Testis (tissue), 2 donors: Measurements from ENCODE around the gene PPP1R14C.

ENCODE experiments used
- POLR2A ChIP-seq: fragments of 450-650 bp; IDR thresholded peaks from one replicate; pipeline ENCODE4 v1.6.1; 2017; ENCODE audit warnings: antibody characterized with exemption, mild to moderate bottlenecking, moderate library complexity
- TF ChIP-seq, protein P1 (sequence below), 3 experiments: fragments of 450-650 bp in 2 of 3; fragments of 200-600 bp in 1 of 3; sonication (generic) in 1 of 3; IDR thresholded peaks; one replicate each; pipeline ENCODE4 v1.5.1; 2016 to 2019; ENCODE audit warnings: antibody characterized with exemption in 3 of 3, mild to moderate bottlenecking in 2 of 3, moderate library complexity in 1 of 3

DNA sequence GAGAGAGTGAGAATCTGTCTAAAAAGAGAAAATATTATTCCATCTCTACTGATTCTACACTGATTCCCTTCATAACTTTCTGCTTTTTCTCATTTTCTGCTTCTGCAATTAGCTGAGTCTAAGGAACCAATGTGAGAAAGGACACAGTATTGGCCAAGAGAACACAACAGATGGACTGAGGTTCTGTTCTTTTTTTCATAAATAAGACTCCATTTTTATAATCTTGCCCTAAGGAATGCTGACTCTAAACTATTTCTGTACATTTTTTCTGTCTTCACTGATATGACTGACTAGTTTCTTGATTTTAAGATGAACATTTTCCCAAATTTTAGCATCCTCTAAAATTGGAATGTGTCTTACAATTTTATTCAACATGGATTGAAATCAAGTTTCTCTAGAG is 138.9 kb downstream of the PPP1R14C start:
- TF ChIP-seq, protein P1, sequence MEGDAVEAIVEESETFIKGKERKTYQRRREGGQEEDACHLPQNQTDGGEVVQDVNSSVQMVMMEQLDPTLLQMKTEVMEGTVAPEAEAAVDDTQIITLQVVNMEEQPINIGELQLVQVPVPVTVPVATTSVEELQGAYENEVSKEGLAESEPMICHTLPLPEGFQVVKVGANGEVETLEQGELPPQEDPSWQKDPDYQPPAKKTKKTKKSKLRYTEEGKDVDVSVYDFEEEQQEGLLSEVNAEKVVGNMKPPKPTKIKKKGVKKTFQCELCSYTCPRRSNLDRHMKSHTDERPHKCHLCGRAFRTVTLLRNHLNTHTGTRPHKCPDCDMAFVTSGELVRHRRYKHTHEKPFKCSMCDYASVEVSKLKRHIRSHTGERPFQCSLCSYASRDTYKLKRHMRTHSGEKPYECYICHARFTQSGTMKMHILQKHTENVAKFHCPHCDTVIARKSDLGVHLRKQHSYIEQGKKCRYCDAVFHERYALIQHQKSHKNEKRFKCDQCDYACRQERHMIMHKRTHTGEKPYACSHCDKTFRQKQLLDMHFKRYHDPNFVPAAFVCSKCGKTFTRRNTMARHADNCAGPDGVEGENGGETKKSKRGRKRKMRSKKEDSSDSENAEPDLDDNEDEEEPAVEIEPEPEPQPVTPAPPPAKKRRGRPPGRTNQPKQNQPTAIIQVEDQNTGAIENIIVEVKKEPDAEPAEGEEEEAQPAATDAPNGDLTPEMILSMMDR (IDR thresholded peaks at IDR 0.05), result no peak
- no peak for TF ChIP-seq POLR2A
